PC-3 (cell line): ENCODE data around the gene MAP7D1. TPM values are rescaled to one million over a fixed set of nuclear protein-coding genes. Genes with fewer than 3 reads are reported as not detected.
A peak's percentile ranks its signal among the peaks of the same experiment; 100 is the strongest.
"Not testable (repeated sequence)": the region's sequence is repeated elsewhere in the genome, so short reads cannot be mapped to it uniquely, and the experiment has no call there.

Experiments
- ATAC-seq: fragments of 200-7000 bp; cut with Tn5 transposase; 2 replicates; pipeline ENCODE4 v1.9.1; 2020; ENCODE audit warnings: mild to moderate bottlenecking, moderate library complexity
- BruUV-seq: library from RNA; stranded (reverse); fragments of 400-500 nt; replicated peaks from 2 replicates; lab custom pipeline; 2021; lab: Mats Ljungman, UMichigan
- CTCF ChIA-PET: fragments of 300-600 bp; sonication (Branson Sonifier 250); formaldehyde crosslinking; loops from one replicate; lab custom pipeline; 2022; ENCODE audit warnings: antibody characterized with exemption; lab: Charles Lee
- POLR2A ChIA-PET: fragments of 300-600 bp; sonication (Branson Sonifier 250); formaldehyde crosslinking; loops from one replicate; lab custom pipeline; 2022; ENCODE audit warnings: antibody characterized with exemption; ENCODE audit not compliant: unreplicated experiment; lab: Charles Lee
- DNase-seq: peaks from one replicate; pipeline ENCODE4 v3.0.0-alpha.2; 2015
- H2AFZ ChIP-seq: fragments of 300-600 bp; sonication (generic); 2 replicates; pipeline ENCODE4 v1.6.0; 2016; ENCODE audit warnings: antibody characterized with exemption, low read length
- H3F3A ChIP-seq: fragments of 300-600 bp; sonication (generic); one replicate; pipeline ENCODE4 v1.6.0; 2017; ENCODE audit warnings: antibody characterized with exemption, low read length, control low read depth, mild to moderate bottlenecking; ENCODE audit not compliant: unreplicated experiment
- H3K27ac ChIP-seq: fragments of 300-600 bp; sonication (generic); 2 replicates; pipeline ENCODE4 v1.5.1; 2016; ENCODE audit warnings: mild to moderate bottlenecking, low read length
- H3K27me3 ChIP-seq: fragments of 300-600 bp; sonication (generic); 2 replicates; pipeline ENCODE4 v1.6.1; 2016; ENCODE audit warnings: low read length, mixed read lengths
- H3K36me3 ChIP-seq: fragments of 300-600 bp; sonication (generic); 2 replicates; pipeline ENCODE4 v1.6.1; 2016; ENCODE audit warnings: low read depth, mixed run types, low read length, mixed read lengths
- H3K4me1 ChIP-seq: fragments of 300-600 bp; sonication (generic); 2 replicates; pipeline ENCODE4 v1.5.1; 2016; ENCODE audit warnings: low read length; ENCODE audit not compliant: insufficient read depth
- H3K4me2 ChIP-seq: fragments of 300-600 bp; sonication (generic); 2 replicates; pipeline ENCODE4 v1.6.0; 2016; ENCODE audit warnings: low read length
- H3K4me3 ChIP-seq: fragments of 300-600 bp; sonication (generic); 2 replicates; pipeline ENCODE4 v1.5.1; 2016; ENCODE audit warnings: mild to moderate bottlenecking, low read length, mixed read lengths
- H3K79me2 ChIP-seq: fragments of 300-600 bp; sonication (generic); 2 replicates; pipeline ENCODE4 v1.6.1; 2017; ENCODE audit warnings: low read length, mixed read lengths
- H3K9ac ChIP-seq: fragments of 300-600 bp; sonication (generic); 2 replicates; pipeline ENCODE4 v1.6.0; 2016; ENCODE audit warnings: mild to moderate bottlenecking, low read length
- H3K9me2 ChIP-seq: fragments of 300-600 bp; sonication (generic); replicated peaks from 2 replicates; pipeline ENCODE4 v1.6.1; 2016; ENCODE audit warnings: mixed run types, low read length, mixed read lengths
- H3K9me3 ChIP-seq: fragments of 300-600 bp; sonication (generic); 2 replicates; pipeline ENCODE4 v1.6.1; 2016; ENCODE audit warnings: low read length, mixed read lengths
- H4K20me1 ChIP-seq: fragments of 300-600 bp; sonication (generic); 2 replicates; pipeline ENCODE4 v1.6.1; 2016; ENCODE audit warnings: low read length, mixed read lengths
- EZH2 ChIP-seq: fragments of 300-600 bp; sonication (generic); IDR thresholded peaks from one replicate; pipeline ENCODE4 v1.6.1; 2017; ENCODE audit warnings: antibody characterized with exemption, mild to moderate bottlenecking, low read length; ENCODE audit not compliant: unreplicated experiment
- EZH2phosphoT487 ChIP-seq: fragments of 300-600 bp; sonication (generic); IDR thresholded peaks from 2 replicates; pipeline ENCODE4 v1.6.1; 2018; ENCODE audit warnings: mild to moderate bottlenecking, antibody characterized with exemption, low read length, borderline replicate concordance
- intact Hi-C: fragments of 100-400 bp; cut with micrococcal nuclease; formaldehyde crosslinking; loops from 2 replicates; pipeline ENCODE4 v1.9.0; 2023
- total RNA-seq: library from RNA; depleted of rRNA; stranded (reverse); fragments of >200 nt; gene quantifications from 2 replicates; pipeline ENCODE4 v1.2.3, GENCODE V29; 2014
- TF ChIP-seq, protein P1 (sequence below): fragments of 300-600 bp; sonication (generic); conservative IDR thresholded peaks from 2 replicates; pipeline ENCODE4 v1.5.1; 2017; ENCODE audit warnings: antibody characterized with exemption, low read depth, mild to moderate bottlenecking, low read length

Gene MAP7D1
- total RNA-seq, 1 experiment from 2014 or later, result 113 TPM

GRCh38 chr1:36217670-36218069 is 61.7 kb downstream of the MAP7D1 start:
- DNase-seq (peak; percentile 46), ATAC-seq (peak; percentile 98)
- H3K9me2 ChIP-seq, result no peaks in the 10 kb centered on the region
- TF ChIP-seq, protein P1, sequence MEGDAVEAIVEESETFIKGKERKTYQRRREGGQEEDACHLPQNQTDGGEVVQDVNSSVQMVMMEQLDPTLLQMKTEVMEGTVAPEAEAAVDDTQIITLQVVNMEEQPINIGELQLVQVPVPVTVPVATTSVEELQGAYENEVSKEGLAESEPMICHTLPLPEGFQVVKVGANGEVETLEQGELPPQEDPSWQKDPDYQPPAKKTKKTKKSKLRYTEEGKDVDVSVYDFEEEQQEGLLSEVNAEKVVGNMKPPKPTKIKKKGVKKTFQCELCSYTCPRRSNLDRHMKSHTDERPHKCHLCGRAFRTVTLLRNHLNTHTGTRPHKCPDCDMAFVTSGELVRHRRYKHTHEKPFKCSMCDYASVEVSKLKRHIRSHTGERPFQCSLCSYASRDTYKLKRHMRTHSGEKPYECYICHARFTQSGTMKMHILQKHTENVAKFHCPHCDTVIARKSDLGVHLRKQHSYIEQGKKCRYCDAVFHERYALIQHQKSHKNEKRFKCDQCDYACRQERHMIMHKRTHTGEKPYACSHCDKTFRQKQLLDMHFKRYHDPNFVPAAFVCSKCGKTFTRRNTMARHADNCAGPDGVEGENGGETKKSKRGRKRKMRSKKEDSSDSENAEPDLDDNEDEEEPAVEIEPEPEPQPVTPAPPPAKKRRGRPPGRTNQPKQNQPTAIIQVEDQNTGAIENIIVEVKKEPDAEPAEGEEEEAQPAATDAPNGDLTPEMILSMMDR, result peak; percentile 59
- no peak for TF ChIP-seq EZH2phosphoT487
- no TSS peak for BruUV-seq
- no peak overlapping the region for H2AFZ ChIP-seq
- ChIA-PET POLR2A (no interaction called here), CTCF (interaction anchor here (0.5 kb wide), 1 partner anchor 16 kb away, joined by 14 read pairs; no protein-coding TSS in a partner anchor)
- H3K27me3 ChIP-seq, result no peaks in the 10 kb centered on the region
- no peaks in the 10 kb centered on the region for H3K9me3 ChIP-seq
- no peaks in the 10 kb centered on the region for H3K36me3 ChIP-seq
- no peaks in the 10 kb centered on the region for H3K4me1 ChIP-seq
- no peak overlapping the region for H3K9ac ChIP-seq
- no peak overlapping the region for H3K4me3 ChIP-seq
- H3K4me2 ChIP-seq, result no peak overlapping the region
- intact Hi-C loops, result loop anchor here (1.0 kb wide), 2 partner anchors 29 to 68 kb away; partner anchors contain the start of gene TRAPPC3
- H3K27ac ChIP-seq, result no peak overlapping the region
- no peaks in the 10 kb centered on the region for H4K20me1 ChIP-seq
- H3K79me2 ChIP-seq, result no peaks in the 10 kb centered on the region
- H3F3A ChIP-seq, result no peaks in the 10 kb centered on the region

DNA sequence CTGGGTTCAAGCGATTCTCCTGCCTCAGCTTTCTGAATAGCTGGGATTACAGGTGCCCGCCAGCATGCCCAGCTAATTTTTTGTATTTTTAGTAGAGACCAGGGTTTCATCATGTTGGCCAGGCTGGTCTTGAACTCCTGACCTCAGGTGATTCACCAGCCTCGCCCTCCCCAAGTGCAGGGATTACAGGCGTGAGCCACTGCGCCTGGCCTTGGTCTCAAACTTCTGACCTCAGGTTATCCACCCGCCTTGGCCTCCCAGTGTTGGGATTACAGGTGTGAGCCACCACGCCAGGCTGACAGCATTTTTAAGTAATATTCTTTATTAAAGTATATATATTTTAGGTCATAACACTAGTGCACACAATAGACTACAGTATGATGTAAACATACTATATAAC is 65.9 kb downstream of the MAP7D1 start:
- H3K27ac ChIP-seq, intact Hi-C loops, H3K4me3 ChIP-seq, DNase-seq, POLR2A ChIA-PET, CTCF ChIA-PET, H3K9me3 ChIP-seq, H3K27me3 ChIP-seq, H3K9ac ChIP-seq, BruUV-seq, H3K9me2 ChIP-seq, H3F3A ChIP-seq, H3K4me2 ChIP-seq, H3K36me3 ChIP-seq, H2AFZ ChIP-seq, ATAC-seq: not testable (repeated sequence)
- H3K79me2 ChIP-seq, result peaks cover 26% of the 10 kb centered on the region
- peaks cover 21% of the 10 kb centered on the region for H4K20me1 ChIP-seq
- peaks cover 14% of the 10 kb centered on the region for H3K4me1 ChIP-seq

DNA sequence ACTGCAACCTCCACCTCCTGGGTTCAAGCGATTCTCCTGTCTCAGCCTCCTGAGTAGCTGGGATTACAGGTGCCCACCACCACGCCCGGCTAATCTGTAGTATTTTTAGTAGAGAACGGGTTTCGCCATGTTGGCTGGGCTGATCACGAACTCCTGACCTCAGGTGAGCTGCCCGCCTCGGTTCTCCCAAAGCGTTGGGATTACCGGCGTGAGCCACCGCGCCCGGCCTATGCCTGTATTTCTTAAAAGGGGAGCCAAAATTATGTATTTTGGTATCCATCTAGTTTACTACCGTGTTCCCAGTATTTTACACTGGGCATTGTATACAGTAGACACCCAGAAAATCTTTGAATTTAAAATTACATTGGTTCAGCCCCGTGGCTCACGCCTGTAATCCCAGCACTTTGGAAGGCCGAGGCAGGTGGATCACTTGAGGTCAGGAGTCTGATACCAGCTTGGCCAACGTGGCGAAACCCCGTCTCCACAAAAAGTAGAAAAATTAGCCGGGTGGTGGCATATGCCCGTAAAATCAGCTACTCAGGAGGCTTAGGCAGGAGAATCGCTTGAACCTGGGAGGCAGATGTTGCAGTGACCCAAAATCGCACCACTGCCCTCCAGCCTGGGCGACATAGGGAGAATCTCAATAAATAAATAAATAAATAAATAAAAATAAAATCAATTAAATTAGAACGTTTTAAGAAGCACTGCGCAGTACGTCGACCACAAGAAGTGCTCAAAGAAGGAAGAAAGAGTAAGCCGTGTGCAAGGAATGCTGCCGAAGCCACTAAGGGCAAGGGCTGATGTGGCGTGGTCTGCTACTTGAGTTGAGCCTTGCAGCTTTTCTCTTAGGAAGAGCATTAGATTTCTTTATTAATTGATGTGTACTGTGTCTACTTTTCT is 66.8 kb downstream of the MAP7D1 start:
- H4K20me1 ChIP-seq, result peaks cover 27% of the 10 kb centered on the region
- ATAC-seq (no peak), DNase-seq (no peak)
- H3K9me2 ChIP-seq, result no peaks in the 10 kb centered on the region
- intact Hi-C loops, result no loop called here
- H3F3A ChIP-seq, result no peaks in the 10 kb centered on the region
- peaks cover 15% of the 10 kb centered on the region for H3K4me1 ChIP-seq
- peaks cover 34% of the 10 kb centered on the region for H3K79me2 ChIP-seq
- peak overlapping the region; percentile 82 for H2AFZ ChIP-seq
- POLR2A ChIA-PET, result interaction anchor here (1.2 kb wide), 1 partner anchor 73 kb away, joined by 3 read pairs; the partner anchor contains the start of gene TRAPPC3
- H3K27ac ChIP-seq, result peak overlapping the region; percentile 74
- H3K9ac ChIP-seq, result peak overlapping the region; percentile 85
- peaks cover 6% of the 10 kb centered on the region; the same call in 1 of the 2 replicates for H3K36me3 ChIP-seq
- H3K4me3 ChIP-seq, result peak overlapping the region; percentile 77
- TF ChIP-seq, protein P1, result no peak
- TF ChIP-seq EZH2 (no peak), EZH2phosphoT487 (no peak)
- no TSS peak for BruUV-seq
- H3K9me3 ChIP-seq, result no peaks in the 10 kb centered on the region
- CTCF ChIA-PET, result interaction anchor here (1.3 to 2.3 kb wide), 2 partner anchors 63 to 73 kb away, joined by 5 to 9 read pairs; no protein-coding TSS in a partner anchor
- no peaks in the 10 kb centered on the region for H3K27me3 ChIP-seq
- H3K4me2 ChIP-seq, result peak overlapping the region; percentile 83
